ENCODE results near the gene TRABD2B.

Gene TRABD2B

DNA sequence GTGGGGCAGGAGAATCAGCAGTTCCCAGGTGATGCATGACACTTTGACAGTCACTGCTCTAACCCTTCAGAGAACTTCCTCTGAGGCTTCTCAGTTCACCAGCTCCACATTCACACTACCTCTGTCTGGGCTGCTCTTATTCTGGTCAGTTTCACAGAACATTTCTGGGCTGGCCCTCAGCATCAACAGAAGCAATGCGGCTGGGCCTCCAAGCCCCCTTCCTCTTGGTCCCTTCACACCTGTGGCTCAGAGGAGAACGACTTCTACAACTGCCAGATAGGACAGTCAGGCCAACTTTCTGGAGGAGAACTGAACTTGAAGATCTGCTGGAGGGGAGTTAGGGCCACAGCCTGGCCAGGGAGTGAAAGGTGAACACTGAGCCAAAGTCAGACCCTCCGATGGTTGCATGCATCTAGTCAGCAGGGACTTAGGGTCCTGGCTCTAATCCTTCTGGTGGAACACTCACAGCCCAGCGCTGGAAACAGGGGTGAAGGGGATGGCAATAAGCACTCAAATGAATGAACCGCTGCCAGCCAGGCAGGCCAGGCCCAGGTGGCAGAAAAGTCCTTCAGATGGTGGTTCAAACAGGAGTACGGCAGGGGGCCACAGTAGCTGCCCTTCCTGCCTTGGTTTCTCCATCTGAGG, 285.2 kb downstream of the TRABD2B start:
- no peak for DNase-seq

- DNase-seq: no peak
Measured at GRCh38 chr1:47711184-47711847, 285.9 kb downstream of the TRABD2B start.
